Osteoblast (primary cell): ENCODE results near the gene NOD2. TPM values are rescaled to one million over a fixed set of nuclear protein-coding genes. Genes with fewer than 3 reads are reported as not detected.

Experiments used
- DNase-seq: peaks from one replicate; pipeline ENCODE4 v3.0.0; 2011; ENCODE audit warnings: low spot score, mixed read lengths; ENCODE audit not compliant: insufficient read length; ENCODE audit errors: missing footprints
- H2AFZ ChIP-seq: 2 replicates; pipeline ENCODE4 v1.6.0; 2011; ENCODE audit warnings: mild to moderate bottlenecking, low read length
- H3K27ac ChIP-seq: 2 replicates; pipeline ENCODE4 v1.5.1; 2011; ENCODE audit warnings: mild to moderate bottlenecking, low read depth, low read length, moderate library complexity
- H3K27me3 ChIP-seq: 2 replicates; pipeline ENCODE4 v1.6.0; 2012; ENCODE audit warnings: mild to moderate bottlenecking, control low read depth, inconsistent platforms, low read length, moderate library complexity; ENCODE audit not compliant: insufficient read depth
- H3K36me3 ChIP-seq: 2 replicates; pipeline ENCODE4 v1.5.1; 2011; ENCODE audit warnings: mild to moderate bottlenecking, low read length, control low read depth, moderate library complexity; ENCODE audit not compliant: insufficient read depth
- H3K4me1 ChIP-seq: 2 replicates; pipeline ENCODE4 v1.5.1; 2011; ENCODE audit warnings: mild to moderate bottlenecking, low read length, control low read depth, moderate library complexity; ENCODE audit not compliant: insufficient read depth
- H3K4me2 ChIP-seq: 2 replicates; pipeline ENCODE4 v1.6.0; 2011; ENCODE audit warnings: mild to moderate bottlenecking, low read length; ENCODE audit not compliant: insufficient read depth
- H3K4me3 ChIP-seq: fragments of 200-600 bp; sonication (generic); 3 replicates; pipeline ENCODE4 v1.5.1; 2012; ENCODE audit warnings: mild to moderate bottlenecking, low read length, inconsistent platforms; ENCODE audit not compliant: insufficient read depth
- H3K79me2 ChIP-seq: 2 replicates; pipeline ENCODE4 v1.6.0; 2012; ENCODE audit warnings: mild to moderate bottlenecking, low read length, control low read depth, inconsistent platforms; ENCODE audit not compliant: insufficient read depth
- H3K9me3 ChIP-seq: 2 replicates; pipeline ENCODE4 v1.5.1; 2011; ENCODE audit warnings: low read depth, low read length, control low read depth
- H4K20me1 ChIP-seq: 2 replicates; pipeline ENCODE4 v1.6.0; 2012; ENCODE audit warnings: mild to moderate bottlenecking, low read length, control low read depth; ENCODE audit not compliant: insufficient read depth
- CTCF ChIP-seq: IDR thresholded peaks from 2 replicates; pipeline ENCODE4 v1.5.1; 2011; ENCODE audit warnings: mild to moderate bottlenecking, low read depth, low read length, moderate library complexity; ENCODE audit errors: extremely low read depth
- total RNA-seq: library from RNA; depleted of rRNA; stranded (reverse); fragments of >200 nt; gene quantifications from 2 replicates; pipeline ENCODE4 v1.2.3, GENCODE V29; 2012

NOD2 gene
- total RNA-seq, 1 donor, result under 0.01 TPM

- Histone ChIP-seq H3K36me3 (no peaks in the 10 kb centered on the region), H3K9me3 (no peaks in the 10 kb centered on the region), H3K27ac (no peak overlapping the region), H3K4me3 (no peak overlapping the region), H3K79me2 (no peaks in the 10 kb centered on the region), H3K4me1 (no peaks in the 10 kb centered on the region), H3K27me3 (no peaks in the 10 kb centered on the region), H3K4me2 (no peak overlapping the region), H4K20me1 (no peaks in the 10 kb centered on the region), H2AFZ (no peak overlapping the region)
- TF ChIP-seq CTCF, result no peak
- no peak for DNase-seq
Observed at GRCh38 chr16:50731989-50732832, 38.8 kb downstream of the NOD2 start.

- H3K9me3 ChIP-seq, result no peaks in the 10 kb centered on the region
- no peaks in the 10 kb centered on the region for H4K20me1 ChIP-seq
- H3K4me2 ChIP-seq, result no peak overlapping the region
- no peaks in the 10 kb centered on the region for H3K4me1 ChIP-seq
- H2AFZ ChIP-seq, result no peak overlapping the region
- no peak for DNase-seq
- no peak overlapping the region for H3K27ac ChIP-seq
- no peak overlapping the region for H3K4me3 ChIP-seq
- no peaks in the 10 kb centered on the region for H3K79me2 ChIP-seq
- no peaks in the 10 kb centered on the region for H3K36me3 ChIP-seq
- TF ChIP-seq CTCF, result no peak
- no peaks in the 10 kb centered on the region for H3K27me3 ChIP-seq
Observed at GRCh38 chr16:50733468-50733867, 40.1 kb downstream of the NOD2 start.

- Histone ChIP-seq H3K4me2 (no peak overlapping the region), H3K36me3 (no peaks in the 10 kb centered on the region), H3K79me2 (no peaks in the 10 kb centered on the region), H3K4me3 (no peak overlapping the region), H3K9me3 (no peaks in the 10 kb centered on the region), H4K20me1 (no peaks in the 10 kb centered on the region), H3K27ac (no peak overlapping the region), H3K4me1 (peaks cover under 1% of the 10 kb centered on the region), H3K27me3 (no peaks in the 10 kb centered on the region), H2AFZ (no peak overlapping the region)
- DNase-seq, result no peak
- TF ChIP-seq CTCF, result no peak
Observed at GRCh38 chr16:50735629-50736122, 42.3 kb downstream of the NOD2 start.

GRCh38 chr16:50736448-50736847 lies 43.0 kb downstream of the NOD2 start:
- TF ChIP-seq CTCF, result no peak
- no peak overlapping the region for H2AFZ ChIP-seq
- H3K9me3 ChIP-seq, result no peaks in the 10 kb centered on the region
- no peak overlapping the region for H3K27ac ChIP-seq
- DNase-seq, result no peak
- H3K36me3 ChIP-seq, result no peaks in the 10 kb centered on the region
- no peaks in the 10 kb centered on the region for H3K79me2 ChIP-seq
- no peak overlapping the region for H3K4me3 ChIP-seq
- peaks cover 8% of the 10 kb centered on the region for H3K4me1 ChIP-seq
- no peaks in the 10 kb centered on the region for H4K20me1 ChIP-seq
- no peaks in the 10 kb centered on the region for H3K27me3 ChIP-seq
- H3K4me2 ChIP-seq, result no peak overlapping the region
